HG02852 (cell line): Measurements from ENCODE around the gene PPEF1.
"Not testable (repeated sequence)": the region's sequence is repeated elsewhere in the genome, so short reads cannot be mapped to it uniquely, and the experiment has no call there.

ENCODE experiments used
- ATAC-seq: cut with Tn5 transposase; IDR thresholded peaks from one replicate; pipeline ENCODE4 v1.9.1; 2021; ENCODE audit warnings: mild to moderate bottlenecking, moderate library complexity; ENCODE audit not compliant: unreplicated experiment

Gene PPEF1

DNA sequence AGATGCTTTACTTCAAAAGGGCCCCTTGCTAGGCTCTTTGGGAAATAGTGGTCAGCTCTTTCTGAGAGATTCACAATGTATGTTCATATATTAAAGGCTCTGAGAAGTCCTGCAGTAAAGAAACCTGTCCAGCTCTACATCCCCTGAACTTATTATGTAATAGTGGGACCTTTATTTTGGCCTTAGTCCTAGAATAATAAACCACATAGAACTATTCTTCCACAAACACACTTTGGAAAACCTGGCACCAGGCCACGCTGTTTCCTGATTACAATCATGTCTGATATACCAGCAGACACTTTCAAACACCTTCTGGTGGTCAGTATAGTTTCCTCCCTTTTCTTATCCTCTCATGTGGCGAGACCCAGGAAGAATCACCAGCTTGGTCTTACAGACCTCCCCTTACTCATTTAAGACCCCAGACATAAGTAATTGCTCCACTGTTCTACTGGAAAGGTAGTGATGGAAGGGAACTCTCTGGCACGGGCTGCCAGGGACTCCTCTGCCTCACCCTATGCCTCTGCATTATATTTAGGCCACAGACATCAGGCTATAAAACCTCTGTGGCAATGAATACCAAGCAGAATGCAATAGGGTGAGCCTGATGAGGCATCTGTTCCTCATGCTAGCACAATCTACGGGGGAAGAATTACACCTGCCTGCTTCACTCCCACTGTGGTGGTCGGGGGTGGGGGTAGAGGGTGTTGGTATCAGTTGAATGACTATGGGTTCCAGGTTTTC, 5.7 kb upstream of the PPEF1 start:
- no peak for ATAC-seq

- ATAC-seq, result no peak
Measured at GRCh38 chrX:18702362-18703195, 4.9 kb upstream of the PPEF1 start.

- no peak for ATAC-seq
Measured at GRCh38 chrX:18709833-18710232, 2.4 kb downstream of the PPEF1 start.

DNA sequence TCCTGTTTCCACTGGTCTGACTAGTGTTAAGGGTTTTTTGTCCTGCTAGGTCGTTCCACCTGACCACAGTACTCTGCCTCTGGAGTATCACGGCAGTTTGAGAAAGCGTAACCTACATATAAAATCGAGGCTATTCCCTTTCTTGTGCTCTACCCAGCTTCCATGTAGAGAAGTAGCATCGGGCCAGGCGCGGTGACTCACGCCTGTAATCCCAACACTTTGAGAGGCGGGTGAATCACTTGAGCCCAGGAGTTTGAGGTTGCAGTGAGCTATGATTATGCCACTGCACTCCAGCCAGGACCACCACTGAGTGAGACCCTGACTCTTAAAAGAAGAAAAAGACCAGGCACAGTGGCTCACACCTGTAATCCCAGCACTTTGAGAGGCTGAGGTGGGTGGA, 7.5 kb downstream of the PPEF1 start:
- ATAC-seq, result no peak

DNA sequence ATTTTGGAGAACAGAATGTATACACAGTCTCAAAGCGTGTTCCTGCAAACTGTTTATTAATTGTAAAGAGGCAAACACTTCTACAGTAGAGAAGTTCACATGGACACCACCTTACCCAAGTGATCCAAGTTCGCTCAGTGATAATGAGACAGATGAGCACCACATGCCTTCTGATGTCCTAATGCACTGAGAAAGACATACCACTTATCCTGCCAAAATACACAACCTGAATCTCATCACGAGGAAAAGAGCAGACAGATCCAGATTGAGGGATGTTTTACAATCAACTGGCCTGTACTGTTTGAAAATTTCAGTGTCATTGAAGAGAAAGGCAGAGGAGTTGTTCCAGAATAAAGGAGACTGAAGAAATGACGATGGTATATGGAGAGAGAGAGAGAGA, 12.4 kb downstream of the PPEF1 start:
- no peak for ATAC-seq

DNA sequence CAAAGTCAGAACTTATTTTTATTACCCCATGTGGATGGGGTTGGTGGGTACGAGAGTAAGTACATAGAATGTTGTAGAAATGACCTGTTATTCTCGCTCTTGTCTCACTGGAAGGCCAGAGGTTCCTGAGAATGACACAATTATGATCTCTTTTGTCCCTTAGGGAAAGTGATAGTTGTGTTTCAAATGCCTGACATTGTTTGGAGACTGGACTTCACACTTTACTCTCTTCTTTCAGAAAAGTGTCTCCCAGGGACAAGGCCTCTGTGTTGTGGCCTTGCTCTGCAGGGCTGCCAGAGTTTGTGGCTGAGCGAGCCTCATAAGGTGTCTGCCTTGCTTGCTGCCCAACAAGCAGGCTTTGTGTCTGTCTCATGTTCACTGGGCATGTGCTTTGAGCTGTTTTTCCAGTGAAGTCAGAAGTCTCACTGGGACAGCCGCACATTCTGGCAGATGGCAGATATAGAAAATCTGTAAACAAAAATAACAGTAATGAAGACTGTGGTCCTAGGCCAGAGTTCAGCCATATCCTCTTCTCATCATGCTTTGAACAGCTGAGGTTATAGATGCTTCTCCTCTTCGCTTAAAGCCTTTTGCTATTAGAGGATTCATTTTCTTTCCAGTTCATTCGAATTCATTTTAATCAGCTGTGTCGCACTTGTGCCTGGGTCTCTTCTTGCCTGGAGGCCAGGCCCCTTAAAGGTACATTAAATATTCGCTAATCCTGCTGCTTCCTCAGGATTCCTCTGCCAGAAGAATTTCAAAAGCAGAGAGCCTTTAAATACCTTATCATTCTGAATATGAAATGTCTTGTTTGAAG, 14.4 kb downstream of the PPEF1 start:
- ATAC-seq, result no peak

GRCh38 chrX:18722500-18723071, 15.1 kb downstream of the PPEF1 start:
- no peak for ATAC-seq

- no peak for ATAC-seq
Measured at GRCh38 chrX:18725310-18725943, 18.0 kb downstream of the PPEF1 start.

DNA sequence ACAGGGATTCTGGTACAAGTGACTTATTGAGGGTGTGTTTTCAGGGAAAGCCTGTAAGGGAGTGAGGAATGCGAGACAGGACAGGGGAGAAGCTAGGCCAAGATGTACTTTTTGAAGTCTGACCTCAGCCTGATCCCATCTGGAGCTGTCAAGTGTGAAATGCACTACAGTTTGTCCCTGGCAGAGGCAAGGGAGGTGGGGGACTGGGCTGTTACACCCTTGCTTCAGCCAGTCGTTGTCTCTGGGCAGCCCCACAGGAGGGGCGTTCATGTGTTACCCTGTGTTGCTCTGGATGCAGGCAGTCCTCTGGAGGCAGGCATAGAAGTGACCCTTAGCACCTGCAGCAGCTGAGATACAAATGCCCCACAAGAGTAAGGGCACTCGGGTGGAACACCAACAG, 25.8 kb downstream of the PPEF1 start:
- ATAC-seq, result no peak

GRCh38 chrX:18739609-18740008, 32.2 kb downstream of the PPEF1 start:
- not testable (repeated sequence) for ATAC-seq

GRCh38 chrX:18748499-18748898, 41.1 kb downstream of the PPEF1 start:
- ATAC-seq, result no peak

- ATAC-seq, result no peak
Measured at GRCh38 chrX:18753631-18754030, 46.2 kb downstream of the PPEF1 start.

DNA sequence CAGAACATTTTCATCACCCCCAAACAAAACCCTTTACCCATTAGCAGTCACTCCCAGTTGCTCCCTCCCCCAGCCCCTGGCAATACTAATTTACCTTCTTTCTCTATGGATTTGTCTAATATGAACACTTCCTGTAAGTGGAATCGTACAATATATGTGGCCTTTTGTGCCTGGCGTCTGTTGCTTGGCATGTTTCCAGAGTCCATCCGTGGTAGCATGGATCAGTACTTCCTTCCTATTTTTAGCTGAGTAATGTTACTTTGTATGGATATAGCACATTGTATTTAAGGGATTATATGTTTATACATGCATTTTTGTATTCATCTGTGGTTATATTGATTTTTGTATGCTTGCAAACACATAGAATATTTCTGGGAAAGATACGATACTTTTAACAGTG, 48.2 kb downstream of the PPEF1 start:
- ATAC-seq, result no peak

DNA sequence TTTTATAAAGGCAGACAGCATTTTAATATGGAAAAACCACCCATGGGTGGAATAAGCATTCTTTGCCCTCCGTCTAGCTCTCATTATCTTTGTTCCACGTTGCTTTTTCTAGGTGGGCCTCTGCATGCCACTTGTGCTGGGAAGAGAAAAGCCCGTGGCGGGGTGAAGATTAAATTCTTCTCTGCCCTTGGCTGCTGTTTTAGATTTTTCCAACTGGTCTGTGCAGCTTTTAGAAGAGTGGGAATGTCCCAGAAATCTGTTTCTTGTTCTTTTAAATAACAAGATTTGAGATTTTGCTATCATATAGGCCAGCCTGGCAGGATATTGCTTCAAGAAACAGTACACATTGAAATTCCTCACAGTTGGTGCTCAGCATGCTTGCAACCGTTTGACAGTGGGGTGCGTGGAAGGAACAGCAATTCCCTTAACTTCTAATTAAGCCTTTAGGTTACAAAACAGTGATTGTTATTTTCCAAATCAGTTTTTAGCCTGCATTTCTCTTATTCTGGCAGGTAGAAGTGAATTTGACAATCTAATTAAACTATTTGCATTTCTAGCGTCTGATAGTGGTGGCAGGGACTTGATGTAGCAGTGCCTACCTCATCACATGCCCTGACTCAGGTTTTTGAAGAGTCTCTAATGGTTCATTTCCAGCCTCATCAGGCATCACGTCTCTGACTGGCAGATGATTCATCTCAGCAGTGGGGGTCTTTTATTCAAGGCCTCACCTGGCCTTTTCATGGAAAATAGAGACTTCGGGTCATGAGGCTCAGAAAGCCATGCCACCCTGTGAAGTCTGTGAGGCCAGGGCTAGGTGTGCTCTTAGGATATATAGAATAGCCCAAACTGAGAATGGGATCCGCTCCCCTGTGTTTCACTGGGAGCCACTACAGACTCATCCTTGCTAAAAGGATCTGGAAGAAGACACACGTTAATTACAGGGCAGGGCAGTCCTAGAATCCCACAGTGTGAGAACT, 50.8 kb downstream of the PPEF1 start:
- ATAC-seq, result no peak

- ATAC-seq, result no peak
Measured at GRCh38 chrX:18761750-18762149, 54.3 kb downstream of the PPEF1 start.

GRCh38 chrX:18763106-18763505, 55.7 kb downstream of the PPEF1 start:
- not testable (repeated sequence) for ATAC-seq

- no peak for ATAC-seq
Measured at GRCh38 chrX:18769364-18769763, 61.9 kb downstream of the PPEF1 start.

DNA sequence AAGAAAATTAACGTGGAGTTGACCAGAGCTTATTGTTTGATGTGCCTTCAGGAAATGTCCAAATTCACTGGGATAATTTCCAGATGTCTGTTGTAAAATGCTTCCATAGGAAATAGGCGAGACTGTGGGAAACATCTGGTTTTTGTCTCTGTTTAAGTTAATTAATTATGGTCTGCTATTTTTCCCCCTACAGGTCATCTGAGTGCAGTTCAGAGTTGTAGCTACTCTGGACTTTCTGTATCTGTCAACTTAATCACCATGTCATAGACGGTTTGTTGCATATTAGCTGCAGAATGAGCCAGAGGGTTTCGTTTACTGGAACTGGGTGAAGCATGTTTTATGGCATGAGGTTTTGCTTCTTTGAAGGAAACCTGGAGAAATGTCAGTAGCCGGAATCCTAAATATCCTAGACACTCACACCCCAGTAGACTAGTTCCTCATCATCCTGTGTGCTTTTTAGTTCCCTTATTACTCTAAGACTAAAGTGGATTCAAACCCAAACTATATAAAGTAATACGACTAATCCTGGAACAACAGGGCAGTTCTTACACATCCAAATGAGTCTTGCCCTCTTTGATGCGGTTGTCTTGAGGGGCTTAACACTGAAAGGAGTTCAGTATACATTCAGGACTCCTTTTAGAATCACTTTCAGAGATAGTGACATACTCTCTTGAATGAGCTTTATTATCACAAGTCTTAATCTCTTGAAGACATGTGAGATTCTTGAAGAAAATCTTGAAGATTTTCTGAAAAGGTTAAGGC, 62.5 kb downstream of the PPEF1 start:
- ATAC-seq, result no peak

DNA sequence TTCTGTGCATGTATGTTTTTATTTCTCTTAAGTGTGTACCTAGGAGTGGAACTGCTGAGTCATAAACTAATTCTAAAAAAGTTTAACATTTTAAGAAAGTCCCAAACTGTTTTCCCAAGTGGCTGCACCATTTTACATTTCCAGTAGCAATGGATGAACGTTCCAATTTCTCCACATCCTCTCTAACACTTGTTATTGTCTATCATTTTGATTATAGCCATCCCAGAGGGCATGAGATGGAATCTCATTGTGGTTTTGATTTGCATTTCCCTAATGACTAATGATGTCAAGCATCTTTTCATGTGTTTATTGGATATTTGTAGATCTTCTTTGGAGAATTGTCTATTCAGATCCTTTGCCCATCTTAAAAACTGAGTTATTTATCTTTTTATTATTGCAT, 82.5 kb downstream of the PPEF1 start:
- no peak for ATAC-seq
